PC-3 (cell line): Measurements from ENCODE around the gene TYRO3.

ENCODE experiments used
- EZH2 ChIP-seq: fragments of 300-600 bp; sonication (generic); IDR thresholded peaks from one replicate; pipeline ENCODE4 v1.6.1; 2017; ENCODE audit warnings: antibody characterized with exemption, mild to moderate bottlenecking, low read length; ENCODE audit not compliant: unreplicated experiment
- EZH2phosphoT487 ChIP-seq: fragments of 300-600 bp; sonication (generic); IDR thresholded peaks from 2 replicates; pipeline ENCODE4 v1.6.1; 2018; ENCODE audit warnings: mild to moderate bottlenecking, antibody characterized with exemption, low read length, borderline replicate concordance

- TF ChIP-seq EZH2 (no peak), EZH2phosphoT487 (no peak)
Measured at GRCh38 chr15:41530363-41530956, 28.6 kb upstream of the TYRO3 start.
